ENCODE results near the gene LTB4R. TPM values are rescaled to one million over a fixed set of nuclear protein-coding genes. Genes with fewer than 3 reads are reported as not detected.

The LTB4R gene
- total and polyA plus RNA-seq, 9 of the 15 experiments (the other 6 are each of a cell fraction or from before 2014, with no cell fraction given): 0.38 to 10.5 (median 2.8) TPM

GRCh38 chr14:24272467-24272866 is 38.8 kb upstream of the LTB4R start:
- H3K79me2 ChIP-seq (ENCODE audit: control insufficient read depth, insufficient read depth, low read length): peaks cover 9% of the 10 kb centered on the region; the same call in 1 of the 3 replicates
- FAIRE-seq: peak; percentile 15
- H2AFZ ChIP-seq (ENCODE audit: low read depth, low read length): peak overlapping the region; percentile 19; the same call in 1 of the 2 replicates
- ChIA-PET CTCF (ENCODE audit: low intra/inter-chr PET ratio) (no interaction called here), POLR2A (interaction anchor here (0.6 to 1.2 kb wide), 3 partner anchors 10 to 136 kb away, joined by 3 to 5 read pairs (median 5); partner anchors contain the start of gene CHMP4A)
- H3K27ac ChIP-seq (ENCODE audit: extremely low read depth, low read depth, low read length): no peak overlapping the region
- no peaks in the 10 kb centered on the region for H3K9me3 ChIP-seq (replicated peaks; ENCODE audit: control insufficient read depth, insufficient read depth, low read depth, low read length)
- DNase-seq (ENCODE audit: extremely low read depth in 1 of 4, low spot score in 3 of 4): peak in 1 of 4 experiments; percentile 25
- BruUV-seq (replicated peaks): no TSS peak
- H3K36me3 ChIP-seq (ENCODE audit: control insufficient read depth, insufficient read depth, low read length): no peaks in the 10 kb centered on the region; the same call in 2 of the 3 replicates
- TF ChIP-seq MAFF (IDR thresholded peaks at IDR 0.05; ENCODE audit: low read length) (peak; percentile 87), CREM (IDR thresholded peaks at IDR 0.05; ENCODE audit: low read depth) (peak; percentile 48; the same call in 1 of the 2 replicates), MAFK (IDR thresholded peaks at IDR 0.05; ENCODE audit: low read length) (peak; percentile 89), ZNF316 (IDR thresholded peaks at IDR 0.05) (peak; percentile 98), MAFG (tag; conservative IDR thresholded peaks at IDR 0.05) (peak; percentile 92), C11orf30 (IDR thresholded peaks at IDR 0.05; ENCODE audit: low read depth) (peak; percentile 96), USF2 (CRISPR knock-in tag; IDR thresholded peaks at IDR 0.05) (no peak), ATF7 (IDR thresholded peaks at IDR 0.05) (no peak)
- peaks cover 2% of the 10 kb centered on the region for H3K9me1 ChIP-seq (ENCODE audit: control insufficient read depth, insufficient read depth, low read length)
- peak overlapping the region; percentile 92 for H3K4me2 ChIP-seq (ENCODE audit: insufficient read depth, low read length)
- H4K20me1 ChIP-seq (replicated peaks; ENCODE audit: control insufficient read depth, insufficient read depth, low read length): no peaks in the 10 kb centered on the region; the same call in 1 of the 2 replicates
- intact Hi-C loops (cut with micrococcal nuclease) (no loop called here), in situ Hi-C loops (cut with MboI) (no loop called here)
- WGBS (ENCODE audit: insufficient coverage, low coverage, missing lambda C conversion rate): 25% methylated on average over 2 of the region's 2 CpGs
- no peak for ATAC-seq
- H3K4me1 ChIP-seq (replicated peaks in 1 of 2; ENCODE audit: control insufficient read depth in 2 of 2, insufficient read depth in 2 of 2, low read length in 2 of 2): peaks cover 26 to 27% of the 10 kb centered on the region in 2 experiments; a peak in 4 of 5 replicates
- H3K27me3 ChIP-seq (ENCODE audit: control insufficient read depth in 2 of 2, insufficient read depth in 2 of 2, low read length in 2 of 2): no peaks in the 10 kb centered on the region
- H3K4me3 ChIP-seq: no peak overlapping the region
- H3K9ac ChIP-seq (ENCODE audit: insufficient read depth in 1 of 2, low read depth in 2 of 2, low read length in 2 of 2): peak overlapping the region in 1 of 2 experiments; percentile 99; a peak in 1 of 4 replicates

Data from K562 (cell line).